ENCODE results near the gene KL.

DNA sequence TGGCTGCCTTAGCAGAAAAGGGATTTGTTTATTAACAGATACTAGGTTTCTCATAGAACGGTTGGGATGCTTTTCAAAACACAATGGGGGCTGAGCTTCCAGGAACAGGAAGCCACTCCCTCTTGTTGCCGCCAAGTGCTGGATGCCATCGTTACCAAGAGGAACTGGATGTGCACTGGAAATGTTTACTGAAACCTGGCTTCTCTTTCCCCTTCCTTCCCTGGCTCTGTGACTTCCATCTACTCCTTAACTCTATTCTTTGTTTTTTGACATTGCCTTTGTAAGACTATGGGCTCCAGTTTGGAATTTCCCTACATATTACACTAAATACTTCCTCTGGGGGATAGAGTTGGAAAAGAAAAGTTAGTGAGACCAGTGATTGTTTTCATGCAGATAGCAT, 11.7 kb upstream of the KL start:
- TF ChIP-seq, protein P1, sequence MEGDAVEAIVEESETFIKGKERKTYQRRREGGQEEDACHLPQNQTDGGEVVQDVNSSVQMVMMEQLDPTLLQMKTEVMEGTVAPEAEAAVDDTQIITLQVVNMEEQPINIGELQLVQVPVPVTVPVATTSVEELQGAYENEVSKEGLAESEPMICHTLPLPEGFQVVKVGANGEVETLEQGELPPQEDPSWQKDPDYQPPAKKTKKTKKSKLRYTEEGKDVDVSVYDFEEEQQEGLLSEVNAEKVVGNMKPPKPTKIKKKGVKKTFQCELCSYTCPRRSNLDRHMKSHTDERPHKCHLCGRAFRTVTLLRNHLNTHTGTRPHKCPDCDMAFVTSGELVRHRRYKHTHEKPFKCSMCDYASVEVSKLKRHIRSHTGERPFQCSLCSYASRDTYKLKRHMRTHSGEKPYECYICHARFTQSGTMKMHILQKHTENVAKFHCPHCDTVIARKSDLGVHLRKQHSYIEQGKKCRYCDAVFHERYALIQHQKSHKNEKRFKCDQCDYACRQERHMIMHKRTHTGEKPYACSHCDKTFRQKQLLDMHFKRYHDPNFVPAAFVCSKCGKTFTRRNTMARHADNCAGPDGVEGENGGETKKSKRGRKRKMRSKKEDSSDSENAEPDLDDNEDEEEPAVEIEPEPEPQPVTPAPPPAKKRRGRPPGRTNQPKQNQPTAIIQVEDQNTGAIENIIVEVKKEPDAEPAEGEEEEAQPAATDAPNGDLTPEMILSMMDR (IDR thresholded peaks at IDR 0.05; ENCODE audit: insufficient read depth, low read length): no peak
- TF ChIP-seq POLR2AphosphoS5 (IDR thresholded peaks at IDR 0.05; ENCODE audit: low read depth) (no peak), GABPA (IDR thresholded peaks at IDR 0.05; ENCODE audit: low read depth) (no peak), SPI1 (IDR thresholded peaks at IDR 0.05; ENCODE audit: borderline replicate concordance, low read depth) (peak; percentile 32; the same call in 1 of the 2 replicates)

All from HL-60 (cell line).